ENCODE measurements around the gene BAIAP2.
"Not testable (repeated sequence)": the region's sequence is repeated elsewhere in the genome, so short reads cannot be mapped to it uniquely, and the experiment has no call there.

Gene BAIAP2

GRCh38 chr17:81144423-81144781 is 109.5 kb downstream of the BAIAP2 start:
- no peak for DNase-seq

GRCh38 chr17:81146208-81146607 is 111.3 kb downstream of the BAIAP2 start:
- DNase-seq: not testable (repeated sequence)

GRCh38 chr17:81147701-81148100 is 112.8 kb downstream of the BAIAP2 start:
- no peak for DNase-seq

- no peak for DNase-seq
Observed at GRCh38 chr17:81148571-81148970, 113.6 kb downstream of the BAIAP2 start.

GRCh38 chr17:81148986-81149533 is 114.1 kb downstream of the BAIAP2 start:
- no peak for DNase-seq

- DNase-seq: no peak
Observed at GRCh38 chr17:81150377-81151077, 115.6 kb downstream of the BAIAP2 start.

- DNase-seq: no peak
Observed at GRCh38 chr17:81151278-81151677, 116.3 kb downstream of the BAIAP2 start.

- DNase-seq: no peak
Observed at GRCh38 chr17:81152288-81152828, 117.4 kb downstream of the BAIAP2 start.

- peak in 1 of 2 experiments; percentile 38 for DNase-seq
Observed at GRCh38 chr17:81153340-81153803, 118.4 kb downstream of the BAIAP2 start.

GRCh38 chr17:81154016-81154415 is 119.1 kb downstream of the BAIAP2 start:
- DNase-seq: not testable (repeated sequence)

GRCh38 chr17:81154961-81155360 is 120.0 kb downstream of the BAIAP2 start:
- no peak for DNase-seq

GRCh38 chr17:81156866-81157805 is 122.2 kb downstream of the BAIAP2 start:
- no peak for DNase-seq

- no peak for DNase-seq
Observed at GRCh38 chr17:81157848-81158687, 123.1 kb downstream of the BAIAP2 start.

GRCh38 chr17:81158688-81159590 is 124.0 kb downstream of the BAIAP2 start:
- DNase-seq: no peak

- DNase-seq: no peak
Observed at GRCh38 chr17:81159611-81160265, 124.8 kb downstream of the BAIAP2 start.

- peak in 1 of 2 experiments; percentile 13 for DNase-seq
Observed at GRCh38 chr17:81160306-81160705, 125.4 kb downstream of the BAIAP2 start.

GRCh38 chr17:81160747-81161453 is 125.9 kb downstream of the BAIAP2 start:
- DNase-seq: no peak

- DNase-seq: no peak
Observed at GRCh38 chr17:81161536-81161935, 126.6 kb downstream of the BAIAP2 start.

- no peak for DNase-seq
Observed at GRCh38 chr17:81161972-81162371, 127.0 kb downstream of the BAIAP2 start.

- DNase-seq: no peak
Observed at GRCh38 chr17:81162491-81162890, 127.5 kb downstream of the BAIAP2 start.
